HG03558 (cell line): ENCODE measurements around the gene LRRC10B.

Experiments used
- ATAC-seq: cut with Tn5 transposase; IDR thresholded peaks from one replicate; pipeline ENCODE4 v1.9.1; 2021; ENCODE audit warnings: moderate number of reproducible peaks; ENCODE audit not compliant: unreplicated experiment; ENCODE audit errors: extremely low read depth

Gene LRRC10B

GRCh38 chr11:61526956-61527731 lies 18.6 kb downstream of the LRRC10B start:
- no peak for ATAC-seq

- no peak for ATAC-seq
Observed at GRCh38 chr11:61528114-61528513, 19.6 kb downstream of the LRRC10B start.

- ATAC-seq, result no peak
Observed at GRCh38 chr11:61529537-61530225, 21.1 kb downstream of the LRRC10B start.

- ATAC-seq, result no peak
Observed at GRCh38 chr11:61531044-61531443, 22.5 kb downstream of the LRRC10B start.

- ATAC-seq, result no peak
Observed at GRCh38 chr11:61532134-61533038, 23.8 kb downstream of the LRRC10B start.

GRCh38 chr11:61533039-61533375 lies 24.5 kb downstream of the LRRC10B start:
- ATAC-seq, result no peak

- no peak for ATAC-seq
Observed at GRCh38 chr11:61533401-61533800, 24.9 kb downstream of the LRRC10B start.

- ATAC-seq, result no peak
Observed at GRCh38 chr11:61534025-61534932, 25.7 kb downstream of the LRRC10B start.

GRCh38 chr11:61534933-61535839 lies 26.6 kb downstream of the LRRC10B start:
- ATAC-seq, result no peak

GRCh38 chr11:61535998-61536675 lies 27.6 kb downstream of the LRRC10B start:
- ATAC-seq, result no peak

- no peak for ATAC-seq
Observed at GRCh38 chr11:61536676-61537270, 28.2 kb downstream of the LRRC10B start.

GRCh38 chr11:61537326-61537725 lies 28.8 kb downstream of the LRRC10B start:
- no peak for ATAC-seq

- ATAC-seq, result no peak
Observed at GRCh38 chr11:61538636-61538961, 30.1 kb downstream of the LRRC10B start.

GRCh38 chr11:61539006-61539405 lies 30.5 kb downstream of the LRRC10B start:
- no peak for ATAC-seq

GRCh38 chr11:61539831-61540357 lies 31.3 kb downstream of the LRRC10B start:
- ATAC-seq, result no peak

- ATAC-seq, result no peak
Observed at GRCh38 chr11:61540528-61540927, 32.0 kb downstream of the LRRC10B start.

GRCh38 chr11:61541598-61541997 lies 33.0 kb downstream of the LRRC10B start:
- no peak for ATAC-seq

- no peak for ATAC-seq
Observed at GRCh38 chr11:61542024-61542461, 33.5 kb downstream of the LRRC10B start.
